ENCODE data around the gene ENSA.
"Not testable (repeated sequence)": the region's sequence is repeated elsewhere in the genome, so short reads cannot be mapped to it uniquely, and the experiment has no call there.

The ENSA gene

DNA sequence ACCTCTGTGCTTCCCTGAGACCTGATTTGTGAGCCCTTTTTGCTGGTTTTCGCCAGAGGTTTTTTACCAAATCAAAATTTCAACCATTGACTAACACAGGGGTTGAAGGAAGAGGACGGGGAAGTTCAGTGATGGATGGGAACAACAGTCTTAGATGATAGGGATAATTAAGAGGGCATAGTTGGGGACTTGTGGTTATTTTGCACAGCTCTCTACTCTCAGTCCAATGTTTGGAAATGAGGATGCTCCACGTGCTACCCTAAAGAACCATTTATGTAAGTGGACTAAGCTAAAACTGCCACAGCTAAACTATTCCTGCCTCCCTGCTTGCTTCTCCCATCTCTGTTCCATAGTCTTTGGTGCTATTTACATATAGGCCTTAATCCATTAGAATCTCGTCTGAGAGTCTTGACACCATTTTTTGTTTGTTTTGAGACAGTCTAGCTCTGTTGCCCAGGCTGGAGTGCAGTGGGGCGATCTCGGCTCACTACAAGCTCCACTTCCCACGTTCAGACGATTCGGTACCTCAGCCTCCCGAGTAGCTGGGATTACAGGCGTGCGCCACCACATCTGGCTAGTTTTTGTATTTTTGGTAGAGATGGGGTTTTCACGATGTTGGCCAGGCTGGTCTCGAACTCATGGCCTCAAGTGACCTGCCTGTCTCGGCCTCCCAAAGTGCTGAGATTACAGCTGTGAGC, 49.3 kb downstream of the ENSA start:
- no peak for DNase-seq

GRCh38 chr1:150579110-150579944, 50.1 kb downstream of the ENSA start, which contains the start of gene MCL1:
Gene MCL1, minus strand, starts transcription at chr1:150579610. Its CDS starts 80 bp downstream, at chr1:150579530.
- DNase-seq: peak; percentile 81

- no peak for DNase-seq
Observed at GRCh38 chr1:150578272-150579109, 50.9 kb downstream of the ENSA start.

- no peak for DNase-seq
Observed at GRCh38 chr1:150577557-150578271, 51.7 kb downstream of the ENSA start.

- no peak for DNase-seq
Observed at GRCh38 chr1:150576794-150577556, 52.4 kb downstream of the ENSA start.

DNA sequence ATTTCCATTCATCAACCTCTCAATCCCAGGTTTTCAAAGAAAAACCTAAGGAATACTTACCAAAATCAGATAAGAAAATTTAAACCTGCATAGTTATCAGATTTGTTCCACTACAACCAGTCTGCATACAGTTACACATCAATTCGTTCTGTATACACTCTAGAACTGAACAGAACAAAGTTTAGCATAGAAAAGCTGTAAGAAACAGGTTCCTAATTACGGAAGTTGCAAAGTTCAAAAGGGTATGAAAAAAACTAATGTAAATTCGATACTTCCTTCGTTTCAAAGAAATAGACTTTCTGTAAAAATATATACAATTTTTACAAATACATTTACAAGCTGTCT, 53.1 kb downstream of the ENSA start:
- DNase-seq: no peak

DNA sequence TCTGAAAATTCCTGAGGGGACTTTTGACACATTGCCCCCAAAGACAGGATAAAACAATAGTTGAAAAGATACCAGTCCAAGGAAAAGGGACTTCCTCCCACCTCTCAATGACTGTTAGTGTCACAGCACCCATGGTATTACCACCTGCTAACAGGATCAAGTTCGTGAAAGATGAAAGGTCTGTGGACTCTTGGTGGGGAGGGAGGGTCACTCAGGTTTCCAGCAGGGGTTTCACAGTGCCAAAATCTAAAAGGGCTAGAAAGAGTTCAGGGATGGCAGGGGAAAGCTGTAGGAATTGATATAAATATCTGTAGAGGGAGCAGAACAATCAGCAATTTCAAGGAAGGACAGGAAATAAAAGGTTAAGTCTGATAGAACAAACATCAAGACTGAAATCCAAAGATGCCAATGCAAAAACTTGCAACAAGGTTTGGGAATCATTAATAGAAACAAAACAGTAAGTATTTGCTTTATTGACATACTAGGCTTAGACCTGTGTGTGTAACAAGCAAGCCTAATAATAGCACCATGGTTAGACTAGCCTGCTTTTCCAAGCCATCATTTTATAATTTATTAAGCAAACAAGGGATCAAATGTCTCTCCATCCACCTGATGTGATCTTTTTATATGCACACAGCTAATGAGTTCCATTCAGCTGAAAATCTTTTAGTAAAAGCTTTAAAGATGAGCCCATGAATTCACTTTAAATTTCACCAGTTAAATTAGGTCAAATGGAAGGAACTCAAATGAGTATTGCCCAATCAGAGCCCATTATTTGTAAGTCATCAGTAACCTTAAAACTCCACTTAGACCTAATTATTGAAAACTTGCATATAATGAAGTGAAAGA, 53.7 kb downstream of the ENSA start:
- no peak for DNase-seq

- no peak for DNase-seq
Observed at GRCh38 chr1:150575072-150575489, 54.3 kb downstream of the ENSA start.

- DNase-seq: no peak
Observed at GRCh38 chr1:150574260-150575071, 54.9 kb downstream of the ENSA start.

DNA sequence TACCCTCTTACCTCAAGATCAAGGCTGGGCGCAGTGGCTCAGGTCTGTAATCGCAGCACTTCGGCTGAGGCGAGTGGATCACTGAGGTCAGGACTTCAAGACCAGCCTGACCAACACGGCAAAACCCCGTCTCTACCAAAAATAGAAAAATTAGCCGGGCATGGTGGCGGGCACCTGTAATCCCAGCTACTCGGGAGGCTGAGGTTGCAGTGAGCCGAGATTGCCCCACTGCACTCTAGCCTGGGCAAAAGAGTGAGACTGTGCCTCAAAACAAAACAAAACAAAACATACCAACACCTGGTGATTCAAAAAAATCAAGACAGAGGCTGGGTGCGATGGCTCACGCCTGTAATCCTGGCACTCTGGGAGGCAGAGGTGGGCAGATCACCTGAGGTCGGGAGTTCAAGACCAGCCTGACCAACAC, 55.8 kb downstream of the ENSA start:
- DNase-seq: not testable (repeated sequence)

GRCh38 chr1:150572918-150573647, 56.3 kb downstream of the ENSA start:
- DNase-seq: no peak
